ENCODE measurements around the gene CRYZL1.

GRCh38 chr21:33608559-33608958 lies 33.0 kb downstream of the CRYZL1 start:
- TF ChIP-seq CTCF (IDR thresholded peaks at IDR 0.05) (no peak), POLR2A (IDR thresholded peaks at IDR 0.05) (no peak)
